ENCODE measurements around the gene EIF5.
"Not testable (repeated sequence)": the region's sequence is repeated elsewhere in the genome, so short reads cannot be mapped to it uniquely, and the experiment has no call there.

EIF5 gene

DNA sequence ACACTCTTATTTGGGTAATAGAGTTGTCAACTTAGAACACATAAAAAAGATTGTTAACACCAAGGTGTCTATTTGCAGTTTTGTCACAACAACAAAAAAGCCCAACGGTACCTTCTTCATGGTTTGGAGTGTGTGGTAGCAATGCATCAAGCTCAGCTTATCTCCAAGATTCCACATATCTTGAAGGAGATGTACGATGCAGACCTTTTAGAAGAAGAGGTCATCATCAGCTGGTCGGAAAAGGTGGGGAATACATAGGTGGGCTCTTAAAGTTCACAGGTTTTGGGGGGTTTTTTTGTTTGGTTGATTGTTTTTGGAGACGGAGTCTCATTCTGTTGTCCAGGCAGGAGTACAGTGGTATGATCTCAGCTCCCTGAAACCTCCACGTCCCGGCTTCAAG is 5.5 kb downstream of the EIF5 start:
- DNase-seq, result no peak

DNA sequence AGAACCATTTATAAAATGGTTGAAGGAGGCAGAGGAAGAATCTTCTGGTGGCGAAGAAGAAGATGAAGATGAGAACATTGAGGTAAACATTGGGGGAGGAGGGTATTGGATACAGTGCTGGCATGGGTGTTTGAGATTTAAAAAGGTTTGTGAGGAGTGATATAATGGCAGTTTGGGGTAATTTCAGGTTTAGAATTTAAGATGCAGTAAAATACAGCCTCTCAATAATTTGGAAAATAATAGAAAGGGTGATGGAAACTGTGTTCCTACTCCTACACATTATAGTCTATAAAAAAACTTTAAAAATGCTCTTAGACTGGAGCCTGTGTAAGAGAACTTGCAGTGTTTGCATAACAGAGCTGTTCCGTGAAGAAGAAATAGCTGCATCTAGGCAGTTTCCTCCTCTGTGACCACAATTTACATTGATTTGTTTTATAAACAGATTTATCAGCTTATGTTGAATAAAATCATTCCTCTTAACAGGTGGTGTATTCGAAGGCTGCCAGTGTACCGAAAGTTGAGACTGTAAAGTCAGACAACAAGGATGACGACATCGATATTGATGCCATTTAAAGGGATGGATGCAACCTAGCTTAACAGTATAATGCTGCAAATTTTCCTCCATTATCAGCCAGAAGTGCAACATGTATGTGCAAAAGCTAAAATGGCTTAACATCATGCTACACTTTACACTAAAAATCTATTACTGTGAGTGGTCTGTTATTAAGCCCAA is 6.6 kb downstream of the EIF5 start:
- DNase-seq, result no peak

DNA sequence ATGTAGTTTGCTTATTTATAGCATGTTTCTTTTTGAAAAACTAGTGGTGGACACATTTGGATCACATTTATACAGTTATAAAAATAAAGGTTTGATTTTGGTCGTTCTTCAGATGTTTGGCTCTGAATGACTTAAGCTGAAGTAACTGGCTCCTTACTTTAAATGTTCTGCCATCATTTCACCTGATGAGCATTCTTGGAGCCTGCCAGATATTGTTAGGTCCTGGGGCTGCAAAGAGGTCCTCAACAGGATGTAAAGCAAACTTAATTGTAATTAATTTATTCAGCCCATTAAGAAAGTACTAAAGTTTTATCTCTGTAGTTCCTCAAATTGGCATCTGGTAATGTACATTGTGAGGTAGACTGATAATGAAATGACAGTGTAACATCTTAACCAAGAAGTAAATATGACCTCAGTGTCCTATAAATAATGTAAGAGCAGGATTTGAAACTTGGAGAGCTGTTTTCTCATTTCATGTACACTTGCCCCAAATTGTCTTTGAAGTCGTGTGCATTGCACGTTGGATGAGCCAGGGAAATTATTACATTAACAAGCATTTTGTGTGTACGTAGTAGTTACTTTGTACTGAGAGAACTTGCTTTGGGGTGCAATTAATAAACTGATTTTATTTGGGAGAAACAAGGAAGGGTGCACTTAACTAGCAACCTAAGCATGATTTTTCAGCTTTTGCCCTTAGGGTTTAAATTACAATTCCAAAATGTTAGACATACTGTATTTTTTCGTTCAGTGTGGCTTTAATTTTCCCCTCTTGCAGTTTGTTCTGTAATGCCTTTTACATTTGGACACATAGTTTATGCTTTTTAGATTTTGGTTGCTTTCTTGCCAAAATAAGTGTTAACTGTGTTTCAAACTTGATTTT is 7.5 kb downstream of the EIF5 start:
- no peak for DNase-seq

DNA sequence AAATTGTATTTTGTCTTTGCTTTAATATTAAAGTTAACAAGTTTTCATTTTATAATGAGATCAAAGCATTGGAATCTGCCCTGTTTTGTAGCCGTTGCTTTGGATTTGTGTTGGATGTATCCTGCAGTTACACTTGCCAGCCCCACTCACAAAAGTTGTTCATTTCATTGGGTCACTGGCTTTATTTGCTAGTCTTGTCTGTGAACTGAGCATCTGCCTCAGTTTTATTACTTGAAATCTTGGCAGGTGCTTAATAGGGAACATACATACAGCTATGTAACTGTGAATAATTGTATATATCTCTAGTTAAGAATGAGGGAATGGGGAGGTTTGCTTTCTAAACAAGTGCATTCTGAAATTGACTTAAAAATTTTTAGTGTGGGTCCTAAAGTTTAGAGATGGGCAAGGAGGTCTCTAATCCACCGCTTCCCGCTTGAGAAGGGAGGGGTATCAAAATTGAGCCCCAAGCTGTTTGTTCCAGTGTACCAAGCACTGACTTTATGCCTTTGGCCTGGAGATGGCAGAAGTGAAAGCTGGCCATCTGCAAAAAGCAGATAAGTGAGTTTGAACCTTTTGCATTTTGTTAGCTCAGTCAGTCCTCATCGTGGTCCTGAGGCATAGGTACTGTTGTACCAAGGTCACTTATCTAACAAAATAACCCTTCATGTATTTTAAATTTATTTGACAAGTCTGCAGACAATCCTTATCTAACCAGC is 9.3 kb downstream of the EIF5 start:
- no peak for DNase-seq

DNA sequence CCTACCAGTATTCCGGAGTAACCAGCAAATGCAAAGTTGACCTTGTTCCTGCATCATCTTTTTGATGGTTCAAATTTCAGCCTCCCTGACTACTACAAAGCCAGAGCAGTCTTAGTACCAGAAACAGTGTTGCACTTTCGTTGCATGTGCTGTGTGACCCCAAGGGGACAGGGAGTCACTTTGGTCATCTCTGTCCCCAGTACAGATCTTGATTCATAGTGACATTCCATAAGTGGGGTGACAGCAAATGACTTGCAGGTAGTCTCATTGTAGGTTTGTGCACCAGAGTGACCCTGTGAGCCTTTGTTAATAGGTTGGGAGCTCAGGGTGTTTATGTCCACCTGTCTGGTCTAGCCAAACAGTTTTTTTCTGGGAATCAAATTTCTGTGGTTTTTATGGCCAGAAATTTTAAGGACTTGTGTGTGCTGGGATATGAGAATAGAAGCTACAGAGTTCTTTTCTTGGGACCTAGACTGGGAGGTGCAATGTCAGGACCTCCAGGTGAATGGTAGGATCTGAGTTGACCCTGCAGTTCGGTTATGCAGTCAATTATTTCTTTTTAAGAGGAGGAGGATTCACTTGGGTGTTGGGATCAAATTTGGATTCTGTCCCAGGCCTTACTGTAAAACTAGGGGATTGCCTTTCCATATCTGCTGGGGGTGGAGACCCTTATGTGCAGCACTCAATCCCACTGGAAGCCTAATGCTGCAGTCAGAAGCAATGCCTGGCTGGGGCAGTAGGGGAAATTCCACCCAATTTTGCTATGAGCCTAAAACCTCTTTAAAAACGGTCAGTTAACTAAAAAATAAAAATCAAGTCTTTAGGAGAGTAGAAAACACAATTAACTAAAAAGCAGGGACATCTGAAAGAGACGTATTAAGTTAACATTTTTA is 10.1 kb downstream of the EIF5 start:
- DNase-seq, result no peak

DNA sequence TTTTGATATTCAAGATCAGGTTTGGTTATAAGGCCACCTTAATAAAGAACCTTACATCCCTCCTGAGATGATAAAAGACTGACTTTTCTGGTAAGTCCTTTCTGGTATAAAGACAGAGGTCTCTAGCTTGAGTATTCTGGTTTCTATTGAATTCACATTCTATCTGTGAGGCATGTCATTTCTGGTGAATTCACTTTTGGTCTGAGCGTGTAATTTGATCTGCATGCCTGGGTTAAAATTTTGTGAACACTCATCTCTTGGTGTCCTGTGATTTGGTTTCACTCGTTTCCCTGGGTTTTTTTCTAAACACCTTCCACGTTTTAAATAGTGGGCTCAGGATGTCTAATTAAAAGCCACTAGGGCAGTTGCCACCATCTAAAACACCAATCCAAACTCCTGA is 12.2 kb downstream of the EIF5 start:
- DNase-seq, result no peak

DNA sequence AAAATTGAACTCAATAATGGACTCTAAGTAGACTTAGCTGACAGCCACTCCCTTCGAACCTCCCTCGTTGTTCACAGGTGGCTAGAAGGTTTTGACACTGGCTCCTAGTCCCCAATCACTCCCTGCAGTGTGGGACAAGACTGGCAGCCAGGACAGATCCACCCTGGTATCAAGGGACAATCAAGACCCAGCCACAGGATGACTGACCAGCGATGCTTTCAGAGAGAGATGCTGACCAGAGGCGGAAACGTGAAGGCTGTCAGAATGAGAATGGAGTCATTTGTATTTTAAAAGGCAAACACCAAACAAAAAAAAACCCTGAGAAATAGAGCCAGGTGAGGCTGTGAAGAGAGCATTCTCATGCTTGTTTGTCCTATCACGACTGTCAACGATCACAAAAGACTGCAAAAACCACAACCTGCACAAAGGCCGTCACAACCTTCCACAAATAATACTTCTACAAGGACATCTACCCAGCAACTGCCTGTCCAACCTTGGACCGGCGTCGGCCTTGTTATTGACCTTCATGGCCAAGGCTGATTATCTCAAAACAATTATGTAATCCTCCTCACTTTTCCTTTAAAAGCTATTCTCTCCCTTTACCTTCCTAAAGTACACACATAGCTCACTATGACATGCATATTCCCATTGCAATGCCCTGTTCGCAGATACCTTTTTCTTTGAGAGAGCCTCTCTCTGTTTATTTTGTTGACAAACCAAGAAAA is 13.2 kb downstream of the EIF5 start:
- DNase-seq, result no peak

DNA sequence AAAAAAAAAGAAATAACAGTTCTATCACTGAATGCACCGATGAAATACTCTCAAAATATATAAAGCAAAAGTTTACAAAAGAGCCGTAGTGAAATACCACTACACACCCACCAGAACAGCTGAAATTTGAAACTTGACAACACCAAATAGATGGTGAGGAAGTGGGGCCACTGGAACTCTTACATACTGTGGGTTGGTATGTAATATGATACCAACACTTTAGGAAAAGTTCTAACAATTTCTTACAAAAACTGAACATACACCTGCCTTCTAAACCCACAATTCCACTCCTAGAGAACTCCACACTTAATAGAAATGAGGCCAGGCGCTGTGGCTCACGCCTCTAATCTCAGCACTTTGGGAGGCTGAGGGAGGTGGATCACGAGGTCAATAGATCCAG is 14.1 kb downstream of the EIF5 start:
- DNase-seq, result no peak

DNA sequence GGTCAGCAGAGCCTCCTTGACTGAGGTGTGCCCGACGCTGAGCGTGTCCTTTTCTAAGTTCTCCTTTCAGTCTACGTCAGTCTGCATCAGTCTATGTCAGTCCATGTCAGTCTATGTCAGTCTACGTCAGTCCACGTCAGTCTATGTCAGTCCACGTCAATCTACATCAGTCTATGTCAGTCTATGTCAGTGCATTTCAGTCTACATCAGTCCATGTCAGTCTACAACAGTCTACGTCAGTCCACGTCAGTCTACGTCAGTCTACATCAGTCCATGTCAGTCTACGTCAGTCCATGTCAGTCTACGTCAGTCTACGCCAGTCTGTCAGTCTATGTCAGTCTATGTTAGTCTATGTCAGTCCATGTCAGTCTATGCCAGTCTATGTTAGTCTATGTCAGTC is 15.9 kb downstream of the EIF5 start:
- DNase-seq, result no peak

DNA sequence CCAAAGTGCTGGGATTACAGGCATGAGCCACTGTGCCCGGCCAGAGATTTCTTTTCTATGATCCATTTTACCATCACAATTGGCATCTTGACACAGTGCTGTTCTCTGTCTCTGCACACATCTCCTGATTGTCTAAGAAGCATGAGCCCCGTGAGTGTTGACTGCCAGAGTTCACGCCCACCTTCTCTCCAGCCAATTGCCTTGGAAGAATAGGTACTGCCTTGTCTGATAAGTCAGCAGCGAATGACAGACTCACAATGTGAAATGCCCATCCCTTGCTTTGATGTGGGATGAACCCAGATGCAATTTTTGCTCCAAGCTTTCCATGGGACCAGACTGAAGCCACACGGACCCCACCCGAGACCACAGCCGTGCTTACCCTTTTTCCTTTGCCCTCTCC is 19.3 kb downstream of the EIF5 start:
- no peak for DNase-seq

DNA sequence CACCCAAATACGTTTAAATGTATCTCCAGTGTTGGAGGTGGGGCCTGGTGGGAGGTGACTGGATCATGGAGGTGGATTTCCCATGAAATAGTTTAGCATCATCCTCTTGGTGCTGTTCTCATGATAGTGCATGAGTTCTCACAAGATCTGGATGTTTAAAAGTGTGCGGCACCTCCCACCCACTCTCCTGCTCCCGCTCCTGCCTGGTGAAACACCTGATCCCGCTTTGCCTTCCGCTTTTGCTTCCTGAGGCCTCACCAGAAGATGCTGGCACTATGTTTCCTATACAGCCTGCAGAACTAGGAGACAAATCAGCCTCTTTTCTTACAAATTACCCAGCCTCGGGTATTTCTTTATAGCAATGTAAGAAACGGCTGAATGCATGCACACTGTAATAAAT is 20.1 kb downstream of the EIF5 start:
- no peak for DNase-seq

DNA sequence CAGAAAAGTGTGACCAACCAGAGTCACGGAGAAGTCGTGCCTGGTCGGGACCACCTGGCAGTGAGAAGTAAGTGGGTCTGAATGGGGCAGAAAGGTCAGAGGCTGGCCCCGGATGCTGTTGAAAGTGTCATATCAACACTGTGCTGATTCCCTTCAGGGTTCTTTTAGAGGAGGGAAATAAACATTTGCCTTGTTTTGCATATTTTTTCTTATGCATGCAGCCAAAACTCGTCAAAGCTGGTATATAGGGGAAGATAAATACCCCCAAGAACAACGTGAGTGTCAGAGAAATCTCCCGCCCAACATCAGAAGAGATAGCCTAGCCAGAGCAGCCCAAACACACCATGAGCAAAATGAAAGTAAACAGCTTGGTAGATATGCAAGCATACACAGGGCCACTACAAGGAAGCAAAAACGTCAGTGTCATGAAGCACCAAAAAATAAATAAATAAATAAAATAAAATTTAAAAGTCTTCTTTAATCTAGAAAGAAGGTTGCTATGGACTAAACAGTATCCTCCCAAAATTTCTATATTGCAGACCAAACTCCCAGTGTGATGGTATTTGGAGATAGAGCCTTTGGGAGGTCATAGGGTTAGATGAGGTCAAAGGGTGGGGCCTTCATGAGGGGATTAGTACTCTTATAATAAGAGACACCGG is 22.1 kb downstream of the EIF5 start:
- DNase-seq, result no peak

DNA sequence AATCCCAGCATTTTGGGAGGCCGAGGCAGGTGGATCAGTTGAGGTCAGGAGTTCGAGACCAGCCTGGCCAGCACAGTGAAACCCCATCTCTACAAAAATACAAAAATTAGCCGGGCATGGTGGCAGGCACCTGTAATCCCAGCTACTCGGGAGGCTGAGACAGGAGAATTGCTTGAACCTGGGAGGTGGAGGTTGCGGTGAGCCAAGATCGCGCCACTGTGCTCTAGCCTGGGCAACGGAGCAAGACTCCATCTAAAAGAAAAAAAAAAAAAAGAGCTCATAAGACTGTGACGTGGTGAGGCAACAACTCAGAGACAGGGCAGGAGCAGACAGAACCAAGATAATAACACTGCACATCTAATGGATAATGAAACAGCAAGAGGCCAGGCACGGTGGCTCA is 23.5 kb downstream of the EIF5 start:
- not testable (repeated sequence) for DNase-seq

DNA sequence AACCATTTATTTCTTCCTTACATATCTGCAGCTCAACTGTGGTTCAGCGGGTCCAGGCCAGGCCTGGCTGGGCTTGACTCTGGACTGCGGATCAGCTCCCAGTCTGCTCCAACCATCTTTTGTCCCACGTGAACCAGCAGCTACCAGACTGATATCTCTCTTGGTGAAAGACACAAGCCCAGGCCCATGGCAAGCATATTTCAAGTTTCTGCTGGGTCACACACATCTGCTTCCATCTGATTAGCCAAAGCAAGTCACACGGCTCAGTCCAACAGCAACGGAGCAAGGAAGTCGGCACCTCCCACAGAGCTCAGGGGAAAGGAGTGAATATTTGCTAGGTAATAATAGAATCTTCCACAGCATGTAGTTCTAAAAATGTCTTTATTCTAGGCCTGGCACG is 26.5 kb downstream of the EIF5 start:
- DNase-seq, result no peak

DNA sequence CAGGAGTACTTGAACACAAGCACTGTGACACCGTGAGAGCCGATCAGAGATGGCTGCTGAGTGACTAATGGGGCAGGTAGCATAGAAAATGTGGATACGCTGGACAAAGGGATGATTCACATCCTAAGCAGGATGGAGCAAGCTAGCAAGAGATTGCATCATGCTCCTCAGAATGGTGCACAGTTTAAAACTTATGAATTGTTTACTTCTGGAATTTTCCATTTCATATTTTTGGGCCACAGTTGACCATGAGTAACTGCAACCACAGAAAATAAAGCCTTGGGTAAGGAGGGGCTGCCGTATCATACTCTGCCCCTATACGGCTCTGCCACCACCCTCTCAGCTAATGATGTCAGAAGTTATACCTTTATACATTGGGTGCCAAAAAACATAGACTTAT is 27.8 kb downstream of the EIF5 start:
- DNase-seq, result no peak

DNA sequence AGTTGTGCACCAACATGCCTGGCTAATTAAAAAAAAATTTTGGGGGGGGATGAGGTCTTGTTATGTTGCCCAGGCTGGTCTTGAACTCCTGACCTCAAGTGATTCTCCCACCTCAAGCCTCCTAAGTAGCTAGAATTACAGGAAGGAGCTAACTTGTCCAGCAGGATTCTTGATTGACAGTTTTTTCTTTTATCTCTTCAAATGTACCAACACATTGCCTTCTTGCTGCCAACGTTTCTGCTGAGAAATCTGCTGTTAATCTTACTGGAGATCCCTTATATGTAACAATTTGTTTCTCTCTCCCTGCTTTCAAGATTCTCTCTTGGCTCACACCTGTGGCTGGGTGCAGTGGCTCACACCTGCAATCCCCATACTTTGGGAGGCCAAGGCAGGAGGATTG is 28.7 kb downstream of the EIF5 start:
- DNase-seq, result no peak

DNA sequence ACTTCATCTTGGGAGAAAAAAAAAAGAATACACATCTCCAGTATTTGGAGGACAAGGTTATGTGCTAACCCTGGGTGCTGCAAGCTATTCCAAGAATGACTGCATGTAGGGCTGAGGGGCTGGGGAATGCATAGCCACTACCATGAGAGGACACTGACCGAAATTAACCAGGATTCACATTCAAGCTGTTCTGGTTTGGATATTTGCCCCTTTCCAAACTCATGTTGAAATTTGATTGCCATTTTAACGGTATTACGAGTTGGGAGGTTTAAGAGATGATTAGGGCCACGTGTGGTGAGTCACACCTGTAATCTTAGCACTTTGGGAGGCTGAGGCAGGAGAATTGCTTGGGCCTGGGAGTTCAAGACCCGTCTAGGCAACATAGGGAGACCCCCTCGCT is 32.7 kb downstream of the EIF5 start:
- DNase-seq, result no peak

DNA sequence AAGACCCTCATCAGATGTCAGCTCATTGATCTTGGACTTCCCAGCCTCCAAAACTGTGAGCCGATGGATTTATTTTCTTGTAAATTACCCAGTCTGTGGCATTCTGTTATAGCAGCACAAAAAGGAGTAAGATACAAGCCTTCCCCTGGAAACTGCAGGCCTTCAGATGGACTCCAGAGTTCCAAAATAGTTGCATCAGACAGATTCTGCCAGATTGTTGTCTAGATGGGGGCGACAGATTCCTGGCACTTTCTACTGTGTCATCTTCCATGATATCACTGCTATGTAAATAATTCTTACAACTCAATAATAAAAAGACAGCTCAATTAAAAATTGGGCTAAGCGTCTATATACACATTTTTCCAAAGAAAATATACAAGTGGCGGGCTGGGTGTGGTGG is 34.0 kb downstream of the EIF5 start:
- DNase-seq, result no peak

DNA sequence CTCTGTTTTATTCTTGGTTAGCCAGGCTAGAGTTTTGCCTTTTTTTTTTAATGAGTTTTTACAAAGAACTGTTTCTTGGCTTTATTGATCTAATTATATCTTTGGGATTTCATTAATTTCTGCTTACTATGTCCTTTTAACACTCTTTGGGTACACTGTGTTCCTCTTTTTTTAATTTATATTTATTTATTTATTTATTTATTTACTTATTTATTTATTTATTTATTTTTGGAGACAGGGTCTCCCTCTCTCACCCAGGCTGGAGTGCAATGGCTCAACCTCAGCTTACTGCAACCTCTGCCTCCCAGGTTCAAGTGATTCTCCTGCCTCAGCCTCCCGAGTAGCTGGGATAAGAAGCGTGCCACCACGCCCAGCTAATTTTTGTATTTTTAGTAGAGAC is 36.0 kb downstream of the EIF5 start:
- no peak for DNase-seq

DNA sequence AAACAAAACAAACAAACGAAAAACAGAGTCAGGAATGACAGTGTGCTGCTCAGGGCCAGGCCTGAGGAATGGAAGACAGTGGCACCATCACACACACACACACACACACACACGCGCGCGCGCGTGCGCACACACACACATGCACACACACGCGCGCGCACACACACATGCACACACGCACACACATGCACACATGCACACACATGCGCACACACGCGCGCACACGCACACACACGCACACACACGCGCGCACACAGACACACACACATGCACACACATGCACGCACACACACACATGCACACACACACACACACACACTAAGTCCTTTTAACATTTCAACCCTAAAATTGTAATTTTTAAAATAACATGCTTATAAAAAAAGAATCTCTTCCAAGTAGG is 38.0 kb downstream of the EIF5 start:
- DNase-seq, result no peak

DNA sequence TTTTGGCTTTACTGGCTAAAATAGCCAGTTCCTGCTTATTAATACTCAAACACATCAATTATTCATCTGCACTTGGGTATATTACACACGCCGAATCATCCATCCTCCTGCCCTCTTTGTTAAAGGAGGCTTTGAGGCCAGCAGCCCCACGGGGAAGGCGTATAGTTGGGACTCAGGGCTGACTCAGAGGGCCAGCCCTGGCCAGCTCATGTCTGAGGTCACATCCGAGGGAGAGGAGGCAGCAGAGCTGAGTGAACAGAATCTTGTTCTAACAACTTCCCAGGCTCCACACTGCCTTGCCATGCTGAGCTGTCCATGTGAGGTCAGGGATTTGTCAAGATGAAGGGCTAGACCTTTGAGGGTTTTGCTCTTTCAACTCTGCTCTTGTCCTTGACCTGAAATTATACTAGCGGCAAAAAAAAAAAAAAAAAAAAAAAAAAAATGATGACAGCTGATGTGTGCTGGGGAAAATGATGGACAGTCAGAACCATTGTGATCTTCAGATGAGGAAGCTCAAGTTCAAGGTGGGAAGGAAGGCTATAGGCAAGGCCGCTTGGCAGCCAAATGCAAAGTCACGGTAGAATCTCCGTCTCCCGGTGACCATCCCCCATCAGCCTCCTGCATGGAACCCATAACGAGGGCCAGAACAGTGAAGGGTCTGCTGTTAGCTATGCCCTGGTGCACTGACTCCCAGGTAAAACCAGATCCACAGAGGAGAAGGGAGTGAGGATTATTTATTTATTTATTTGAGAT is 38.7 kb downstream of the EIF5 start:
- DNase-seq, result no peak

Data from NCI-H1105 treated with DMSO at 0.1 percent for 48 hours (cell line).